ENCODE data around the gene KLHL2.
"Not testable (repeated sequence)": the region's sequence is repeated elsewhere in the genome, so short reads cannot be mapped to it uniquely, and the experiment has no call there.

KLHL2 gene

DNA sequence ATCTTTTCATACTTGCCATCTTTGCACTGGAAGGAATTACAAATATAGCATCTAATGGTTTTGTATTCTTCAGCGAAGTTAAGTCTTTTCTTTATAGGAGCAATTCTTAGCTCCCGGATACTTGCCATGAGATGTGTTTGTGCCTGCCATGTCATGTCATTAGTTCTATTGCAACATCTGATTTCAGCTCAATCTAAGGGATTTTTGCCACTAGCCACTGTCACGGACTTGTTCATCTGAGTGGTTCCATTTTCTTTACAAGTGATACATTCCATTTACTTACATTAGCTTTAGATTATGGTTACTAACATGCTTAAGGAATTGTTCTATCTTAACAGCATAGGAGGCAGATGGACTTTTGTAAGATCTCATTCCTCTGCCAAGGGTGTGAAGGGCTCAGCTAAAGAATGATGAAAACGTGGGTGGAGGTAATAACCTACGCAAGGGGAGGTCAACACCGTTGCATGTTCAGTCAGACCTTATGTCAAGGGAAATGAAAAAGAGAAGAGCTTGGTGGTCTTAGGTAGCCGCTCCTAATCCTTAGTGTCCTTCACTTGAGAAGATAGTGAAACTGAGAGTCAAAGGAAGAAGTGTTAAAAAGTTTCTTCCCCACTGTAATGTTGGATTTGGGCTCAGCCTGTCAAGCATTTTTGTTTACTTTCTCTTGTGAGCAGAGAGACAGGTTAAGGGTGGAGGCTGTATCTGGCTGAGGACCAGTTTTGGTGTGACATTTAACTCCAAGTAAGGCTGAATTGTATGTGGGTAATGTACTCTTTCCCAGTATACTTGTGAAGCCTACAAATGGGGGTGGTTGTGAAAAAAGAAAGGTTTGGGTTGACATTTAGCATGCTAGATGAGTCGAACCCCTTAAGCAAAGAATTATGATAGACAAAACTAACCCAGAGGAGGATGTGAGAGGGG is 3.6 kb upstream of the KLHL2 start:
- no peak for DNase-seq (ENCODE audit: low read depth in 2 of 2)

- DNase-seq (ENCODE audit: low read depth in 2 of 2) = no peak
Observed at GRCh38 chr4:165204462-165204830, 2.9 kb upstream of the KLHL2 start.

GRCh38 chr4:165207016-165207430 is 338 bp upstream of the KLHL2 start:
- DNase-seq (ENCODE audit: low read depth in 2 of 2) = no peak

DNA sequence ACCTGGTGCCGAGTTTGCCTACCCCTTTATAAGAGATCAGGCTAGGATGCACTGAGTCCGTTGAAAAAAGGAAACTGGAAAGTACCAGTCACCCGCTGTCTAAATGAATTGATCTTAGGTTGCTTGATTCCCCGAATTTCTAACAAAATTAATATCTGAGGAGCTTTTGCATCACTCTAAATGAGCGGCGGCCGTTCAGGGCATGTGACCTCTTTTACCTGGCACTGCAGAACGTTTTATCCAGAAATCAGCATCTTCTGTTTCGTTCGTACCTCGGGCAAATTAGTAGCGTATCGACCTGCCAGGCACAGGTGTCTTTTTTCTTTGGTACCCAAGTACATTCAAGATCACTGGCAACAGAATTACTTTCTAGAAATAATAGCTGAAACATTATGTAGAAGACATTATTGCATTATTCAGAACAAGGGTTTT is 876 bp downstream of the KLHL2 start:
- peak in 1 of 2 donors; percentile 15 for DNase-seq (ENCODE audit: low read depth in 2 of 2)

- no peak for DNase-seq (ENCODE audit: low read depth in 2 of 2)
Observed at GRCh38 chr4:165208741-165209388, 1.5 kb downstream of the KLHL2 start.

DNA sequence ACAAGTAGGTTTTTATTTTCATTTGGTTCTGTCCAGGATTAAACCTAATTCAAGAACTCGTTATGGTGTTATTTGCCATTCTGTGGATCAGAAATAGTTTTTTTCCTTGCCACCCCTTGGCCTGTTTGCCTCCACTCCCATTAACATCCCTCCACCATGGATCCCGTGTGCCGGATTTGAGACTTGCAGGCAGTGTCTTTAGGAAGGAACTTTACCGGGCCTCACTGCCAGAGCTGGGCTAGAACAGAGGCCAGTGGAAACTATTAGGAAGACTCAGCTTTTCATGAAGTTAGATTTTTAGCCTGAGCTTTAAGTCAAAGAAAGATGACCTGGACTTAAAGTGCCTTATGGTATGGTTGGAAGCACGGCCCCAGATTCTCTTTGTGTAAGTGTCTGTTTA is 2.4 kb downstream of the KLHL2 start:
- no peak for DNase-seq (ENCODE audit: low read depth in 2 of 2)

DNA sequence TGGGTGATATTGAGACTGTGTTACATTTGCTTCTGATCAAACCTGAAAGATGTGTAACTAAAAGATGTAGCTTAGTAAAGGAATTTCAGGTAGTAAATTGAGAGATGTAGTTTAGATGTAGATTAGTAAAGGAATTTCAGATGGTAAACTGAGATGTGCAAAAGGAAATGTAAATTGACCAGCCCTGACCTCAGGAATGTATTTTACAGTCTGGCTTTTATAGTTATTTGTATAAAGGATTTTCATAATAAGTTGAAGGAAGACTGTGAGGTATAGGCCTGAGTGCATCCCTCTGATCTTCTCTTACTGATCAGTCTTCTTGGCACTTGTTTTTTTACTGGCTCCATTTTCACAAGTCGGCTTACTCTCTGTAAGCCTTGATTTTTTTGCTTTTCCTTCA is 3.2 kb downstream of the KLHL2 start:
- no peak for DNase-seq (ENCODE audit: low read depth in 2 of 2)

GRCh38 chr4:165212647-165213046 is 5.3 kb downstream of the KLHL2 start:
- not testable (repeated sequence) for DNase-seq (ENCODE audit: low read depth in 2 of 2)

- DNase-seq (ENCODE audit: low read depth in 2 of 2) = not testable (repeated sequence)
Observed at GRCh38 chr4:165213404-165213803, 6.0 kb downstream of the KLHL2 start.

DNA sequence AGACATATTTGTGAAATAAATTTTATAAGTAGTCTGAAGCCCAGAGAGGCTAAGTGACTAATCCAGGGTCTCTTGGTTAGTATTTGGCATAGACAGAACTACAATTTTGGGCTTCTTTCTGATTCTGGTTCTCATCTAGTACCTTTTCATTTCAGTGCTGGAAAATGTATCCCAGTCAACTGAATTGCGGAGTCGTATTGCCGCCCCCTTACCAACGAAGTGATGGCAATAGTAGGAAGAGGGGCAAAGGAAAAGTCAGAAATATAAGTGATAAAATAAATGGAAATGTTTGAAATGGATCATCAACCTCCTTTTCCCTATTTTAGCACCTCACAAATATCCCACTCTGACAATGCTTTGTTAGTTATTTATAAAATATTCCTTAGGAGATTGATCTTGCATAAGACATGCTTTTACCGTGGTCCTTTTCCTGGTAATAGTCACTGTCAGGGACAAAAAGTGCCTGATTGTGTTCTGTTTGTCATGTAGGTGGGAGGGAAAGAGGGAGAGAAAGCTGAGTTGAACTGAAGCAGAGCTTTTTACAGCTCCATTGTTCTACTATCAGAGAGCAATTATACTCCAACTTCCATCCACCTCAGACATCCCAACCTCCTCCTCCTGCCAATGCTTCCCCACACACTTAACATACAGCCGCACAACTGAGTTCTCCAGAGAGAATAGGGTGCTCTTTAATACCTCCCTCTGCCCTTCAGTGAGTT is 6.8 kb downstream of the KLHL2 start:
- DNase-seq (ENCODE audit: low read depth in 2 of 2) = not testable (repeated sequence)

DNA sequence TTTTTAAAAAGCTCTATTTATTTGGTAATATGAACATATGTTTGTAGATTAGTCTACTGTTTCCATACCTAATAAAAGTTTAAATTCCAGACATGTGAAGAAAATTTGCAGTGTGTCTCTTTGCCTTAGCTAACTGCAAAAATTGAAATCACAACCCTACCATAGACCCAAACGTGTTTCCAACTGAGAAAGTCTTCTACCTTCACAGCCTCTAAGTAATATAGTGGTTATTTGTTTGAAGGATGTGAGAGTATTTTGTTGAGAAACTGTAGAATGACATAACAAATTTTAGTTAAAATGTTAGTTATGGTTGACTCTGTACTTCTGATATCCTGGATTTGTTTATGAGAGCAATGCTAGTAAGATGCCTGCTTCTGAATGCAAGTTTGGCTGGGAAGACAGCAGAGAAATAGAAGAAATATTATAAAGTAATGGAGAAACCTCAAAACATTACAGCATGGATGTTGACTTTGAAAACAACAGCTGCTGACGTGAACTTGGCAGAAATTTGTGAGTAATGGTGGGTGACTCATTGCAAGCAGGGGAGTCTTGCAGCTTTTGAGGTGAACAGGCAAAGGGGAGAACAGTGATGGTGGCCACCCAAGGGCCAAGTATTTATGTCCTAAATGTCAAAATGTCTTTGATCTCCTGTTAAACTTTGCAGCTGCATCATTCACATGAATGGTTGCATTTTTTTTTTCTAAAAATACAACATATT is 7.8 kb downstream of the KLHL2 start:
- DNase-seq (ENCODE audit: low read depth in 2 of 2) = not testable (repeated sequence)

- not testable (repeated sequence) for DNase-seq (ENCODE audit: low read depth in 2 of 2)
Observed at GRCh38 chr4:165215761-165216487, 8.6 kb downstream of the KLHL2 start.

DNA sequence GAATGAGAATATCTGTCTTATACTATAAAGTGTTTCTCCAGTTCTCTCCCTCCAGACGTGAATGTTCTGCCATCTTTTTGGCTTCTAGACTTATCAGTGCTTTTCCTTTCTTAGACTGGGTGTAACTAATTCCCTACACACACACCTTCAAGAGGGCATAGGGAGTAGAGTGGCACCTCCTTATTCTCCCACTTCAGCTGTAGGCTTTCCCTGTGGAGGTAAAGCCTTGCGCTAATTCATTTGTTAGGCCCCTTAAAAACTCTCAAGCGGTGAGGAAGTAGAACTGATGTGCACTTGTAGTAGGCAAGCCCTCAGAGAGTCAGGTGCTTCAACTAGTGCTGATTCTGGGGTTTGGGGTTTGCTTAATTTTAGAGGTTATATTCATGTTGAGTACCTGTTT is 10.0 kb downstream of the KLHL2 start:
- no peak for DNase-seq (ENCODE audit: low read depth in 2 of 2)

- DNase-seq (ENCODE audit: low read depth in 2 of 2) = not testable (repeated sequence)
Observed at GRCh38 chr4:165221306-165221705, 13.9 kb downstream of the KLHL2 start.

- DNase-seq (ENCODE audit: low read depth in 2 of 2) = not testable (repeated sequence)
Observed at GRCh38 chr4:165221993-165222650, 14.8 kb downstream of the KLHL2 start.

GRCh38 chr4:165222651-165222994 is 15.3 kb downstream of the KLHL2 start:
- no peak for DNase-seq (ENCODE audit: low read depth in 2 of 2)

GRCh38 chr4:165227401-165227800 is 20.0 kb downstream of the KLHL2 start:
- not testable (repeated sequence) for DNase-seq (ENCODE audit: low read depth in 2 of 2)

DNA sequence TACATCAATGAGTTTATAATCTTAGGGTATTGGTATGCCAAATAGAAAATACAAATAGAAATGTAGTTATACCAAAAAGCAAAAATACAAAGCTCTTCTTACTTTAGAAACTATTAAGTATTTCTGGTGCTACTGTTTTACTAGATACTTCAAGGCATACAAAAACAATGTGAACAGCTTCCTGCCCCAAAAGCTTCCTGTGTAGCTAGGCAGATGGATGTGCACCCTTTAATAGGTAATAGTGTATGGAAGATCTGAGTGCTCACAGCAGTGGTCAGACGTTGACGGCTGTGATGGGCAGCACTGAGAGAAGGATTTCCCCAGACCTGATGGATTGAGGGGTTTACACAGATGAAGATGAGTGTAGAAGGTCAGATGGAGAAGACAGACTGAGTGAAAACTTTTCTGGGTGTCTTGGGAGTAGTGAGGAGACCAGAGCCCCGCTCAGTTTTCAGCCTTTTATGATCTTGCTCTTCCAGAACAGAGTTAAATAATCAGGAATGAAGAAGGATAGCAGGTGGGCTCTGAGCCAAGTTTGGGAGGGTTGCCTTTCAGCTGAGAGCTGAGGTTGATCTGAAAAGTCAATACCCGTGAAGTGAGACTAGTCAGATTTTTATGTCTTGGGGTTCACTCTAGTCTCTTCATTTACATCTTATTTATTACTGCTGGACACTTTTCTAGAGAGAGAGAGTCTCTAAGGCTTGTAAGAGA is 22.3 kb downstream of the KLHL2 start:
- not testable (repeated sequence) for DNase-seq (ENCODE audit: low read depth in 2 of 2)

DNA sequence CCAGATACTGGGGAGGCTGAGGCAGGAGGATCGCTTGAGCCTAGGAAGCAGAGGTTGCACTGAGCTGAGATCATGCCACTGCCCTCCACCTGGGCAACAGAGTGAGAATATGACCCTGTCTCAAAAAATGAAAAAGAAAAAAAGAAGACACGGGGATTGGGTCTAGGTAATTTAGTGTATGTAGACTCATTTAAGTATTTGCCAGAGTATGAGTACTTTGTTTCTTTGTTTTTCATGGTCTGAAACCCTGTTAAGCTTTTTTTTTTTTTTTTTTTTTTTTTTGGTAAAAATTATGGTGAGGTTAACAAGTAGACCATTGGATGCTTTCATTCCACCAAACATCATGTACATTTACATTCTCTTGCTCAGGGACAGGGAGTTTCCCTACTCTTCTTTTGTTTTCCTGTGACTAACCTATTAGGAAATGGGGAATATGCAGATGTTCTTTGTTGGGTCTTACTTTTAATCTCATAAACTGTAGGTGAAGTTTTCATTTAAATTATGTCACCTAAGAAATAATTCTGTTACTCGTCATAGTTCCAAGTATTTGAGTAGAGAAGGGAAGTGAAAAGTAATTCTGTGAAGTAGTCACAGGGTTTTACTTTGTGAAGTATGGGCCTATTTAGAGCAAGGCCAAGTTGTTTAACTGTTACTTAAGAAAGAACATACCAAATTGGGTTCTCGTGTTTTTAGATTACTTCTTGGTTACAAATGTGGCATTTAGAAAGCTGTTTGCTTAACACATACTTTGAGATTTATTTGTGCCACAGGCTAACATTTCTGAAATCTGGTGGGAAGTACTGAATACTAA is 25.5 kb downstream of the KLHL2 start:
- DNase-seq (ENCODE audit: low read depth in 2 of 2) = not testable (repeated sequence)
